Suprapubic skin (tissue), 4 donors: ENCODE data around the gene SPOCK3. TPM values are rescaled to one million over a fixed set of nuclear protein-coding genes. Genes with fewer than 3 reads are reported as not detected.

Experiments
- DNase-seq, 2 donors: peaks; one replicate each; pipeline ENCODE4 v3.0.0-alpha.2; 2019; ENCODE audit warnings: low spot score in 2 of 2
- H3K27ac ChIP-seq: fragments of 200-600 bp; sonication (generic); one replicate; pipeline ENCODE4 v1.5.1; 2019
- H3K27me3 ChIP-seq: fragments of 200-600 bp; sonication (generic); one replicate; pipeline ENCODE4 v1.5.1; 2019
- H3K36me3 ChIP-seq: fragments of 200-600 bp; sonication (generic); one replicate; pipeline ENCODE4 v1.5.1; 2019
- H3K4me1 ChIP-seq: fragments of 200-600 bp; sonication (generic); one replicate; pipeline ENCODE4 v1.5.1; 2019
- H3K4me3 ChIP-seq: fragments of 200-600 bp; sonication (generic); one replicate; pipeline ENCODE4 v1.5.1; 2019; ENCODE audit warnings: mild to moderate bottlenecking
- H3K9me3 ChIP-seq: fragments of 200-600 bp; sonication (generic); one replicate; pipeline ENCODE4 v1.5.1; 2019
- EP300 ChIP-seq: sonication (generic); formaldehyde crosslinking; IDR thresholded peaks from one replicate; pipeline ENCODE4 v1.6.1; 2017; ENCODE audit warnings: antibody characterized with exemption
- POLR2A ChIP-seq, 2 donors: fragments of 450-650 bp; IDR thresholded peaks; one replicate each; pipeline ENCODE4 v1.6.1; 2017; ENCODE audit warnings: antibody characterized with exemption in 2 of 2, mild to moderate bottlenecking in 2 of 2, moderate library complexity in 2 of 2
- POLR2AphosphoS5 ChIP-seq, 3 donors: sonication (generic); formaldehyde crosslinking; IDR thresholded peaks; one replicate each; pipeline ENCODE4 v1.6.1; 2017; ENCODE audit warnings: antibody characterized with exemption in 3 of 3
- WGBS: methylation state at CpG from one replicate; pipeline ENCODE4 v1.1.5; 2018; 5-methylcytosine and 5-hydroxymethylcytosine counted together
- total RNA-seq, 4 donors: library from RNA; depleted of rRNA; stranded (reverse); fragments of >200 nt; gene quantifications; one replicate each; pipeline ENCODE4 v1.1.0, GENCODE V29; 2016
- TF ChIP-seq, protein P1 (sequence below), 2 donors: fragments of 200-600 bp in 1 of 2; fragments of 450-650 bp in 1 of 2; sonication (generic) in 1 of 2; IDR thresholded peaks; one replicate each; pipeline ENCODE4 v1.5.1; 2016 to 2019; ENCODE audit warnings: antibody characterized with exemption in 2 of 2, mild to moderate bottlenecking in 1 of 2, moderate library complexity in 1 of 2

Gene SPOCK3
- total RNA-seq, 4 donors from 2014 or later = not detected

DNA sequence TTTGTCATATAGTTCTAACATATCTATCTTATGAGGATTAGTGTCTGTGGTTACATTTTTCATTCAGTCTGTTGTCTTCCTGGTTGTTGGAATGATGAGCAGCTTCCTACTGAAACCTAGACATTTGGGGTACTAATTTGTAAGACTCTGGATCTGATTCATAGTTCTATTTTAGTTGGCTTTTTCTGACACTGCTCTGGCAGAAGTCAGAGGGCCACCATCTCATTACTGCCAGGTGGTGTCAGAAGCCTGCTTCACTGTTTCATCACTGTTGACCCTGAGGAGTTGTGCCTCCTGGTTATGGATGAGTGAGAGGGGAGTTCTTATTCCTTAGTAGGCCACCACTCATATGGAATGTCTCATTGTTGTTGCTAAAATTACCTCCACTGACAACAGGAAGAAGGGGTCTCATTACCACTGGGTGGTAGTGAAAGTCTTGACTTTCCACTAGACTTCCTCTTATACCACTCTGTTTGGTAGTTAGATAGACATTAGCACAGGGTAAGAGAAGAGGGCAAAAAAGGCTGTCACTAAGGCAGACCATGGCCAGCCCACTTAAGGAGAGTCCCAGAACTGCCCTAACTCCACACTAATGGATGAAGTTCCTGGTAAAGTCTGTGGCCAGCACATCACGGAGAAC lies 395.2 kb downstream of the SPOCK3 start:
- Histone ChIP-seq H3K27ac (no peak overlapping the region), H3K27me3 (no peaks in the 10 kb centered on the region), H3K36me3 (no peaks in the 10 kb centered on the region), H3K9me3 (peaks cover 6% of the 10 kb centered on the region), H3K4me1 (no peaks in the 10 kb centered on the region), H3K4me3 (no peak overlapping the region)
- WGBS = 93% methylated on average over 1 of the region's 1 CpG
- DNase-seq = no peak
- TF ChIP-seq EP300 = no peak
- TF ChIP-seq POLR2A (IDR thresholded peaks at IDR 0.05) = no peak
- no peak for TF ChIP-seq POLR2AphosphoS5 (IDR thresholded peaks at IDR 0.05)
- TF ChIP-seq, protein P1, sequence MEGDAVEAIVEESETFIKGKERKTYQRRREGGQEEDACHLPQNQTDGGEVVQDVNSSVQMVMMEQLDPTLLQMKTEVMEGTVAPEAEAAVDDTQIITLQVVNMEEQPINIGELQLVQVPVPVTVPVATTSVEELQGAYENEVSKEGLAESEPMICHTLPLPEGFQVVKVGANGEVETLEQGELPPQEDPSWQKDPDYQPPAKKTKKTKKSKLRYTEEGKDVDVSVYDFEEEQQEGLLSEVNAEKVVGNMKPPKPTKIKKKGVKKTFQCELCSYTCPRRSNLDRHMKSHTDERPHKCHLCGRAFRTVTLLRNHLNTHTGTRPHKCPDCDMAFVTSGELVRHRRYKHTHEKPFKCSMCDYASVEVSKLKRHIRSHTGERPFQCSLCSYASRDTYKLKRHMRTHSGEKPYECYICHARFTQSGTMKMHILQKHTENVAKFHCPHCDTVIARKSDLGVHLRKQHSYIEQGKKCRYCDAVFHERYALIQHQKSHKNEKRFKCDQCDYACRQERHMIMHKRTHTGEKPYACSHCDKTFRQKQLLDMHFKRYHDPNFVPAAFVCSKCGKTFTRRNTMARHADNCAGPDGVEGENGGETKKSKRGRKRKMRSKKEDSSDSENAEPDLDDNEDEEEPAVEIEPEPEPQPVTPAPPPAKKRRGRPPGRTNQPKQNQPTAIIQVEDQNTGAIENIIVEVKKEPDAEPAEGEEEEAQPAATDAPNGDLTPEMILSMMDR (IDR thresholded peaks at IDR 0.05) = no peak

- Histone ChIP-seq H3K27me3 (no peaks in the 10 kb centered on the region), H3K36me3 (no peaks in the 10 kb centered on the region), H3K4me1 (no peaks in the 10 kb centered on the region), H3K27ac (no peak overlapping the region), H3K9me3 (no peaks in the 10 kb centered on the region), H3K4me3 (no peak overlapping the region)
- TF ChIP-seq EP300 (no peak), POLR2AphosphoS5 (IDR thresholded peaks at IDR 0.05) (no peak), POLR2A (IDR thresholded peaks at IDR 0.05) (no peak)
- TF ChIP-seq, protein P1 (IDR thresholded peaks at IDR 0.05) = no peak
- WGBS = 97% methylated on average over 1 of the region's 1 CpG
- DNase-seq = no peak
Measured at GRCh38 chr4:166836865-166837264, 397.4 kb downstream of the SPOCK3 start.

DNA sequence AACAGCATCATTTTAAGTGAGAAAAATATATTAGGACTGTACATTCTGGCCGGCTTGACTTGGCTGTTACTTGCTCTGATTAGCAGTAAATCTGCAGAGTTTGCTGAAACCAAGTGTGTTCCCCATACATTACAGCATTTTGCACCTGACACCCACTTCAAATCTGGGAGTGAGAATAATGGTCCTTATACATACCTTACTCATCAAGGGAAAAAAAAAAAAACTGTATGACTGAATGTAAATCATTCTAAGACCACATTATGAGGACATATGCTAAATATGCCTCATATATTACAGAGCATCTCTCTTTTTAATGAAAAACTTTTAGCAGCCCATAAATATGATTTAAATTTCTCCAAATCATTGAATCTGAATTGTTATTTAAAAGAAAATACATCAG lies 406.7 kb downstream of the SPOCK3 start:
- Histone ChIP-seq H3K27me3 (no peaks in the 10 kb centered on the region), H3K27ac (no peak overlapping the region), H3K4me1 (no peaks in the 10 kb centered on the region), H3K9me3 (no peaks in the 10 kb centered on the region), H3K4me3 (no peak overlapping the region), H3K36me3 (no peaks in the 10 kb centered on the region)
- WGBS = 71% methylated on average over 1 of the region's 1 CpG
- DNase-seq = no peak
- no peak for TF ChIP-seq POLR2A (IDR thresholded peaks at IDR 0.05)
- no peak for TF ChIP-seq POLR2AphosphoS5 (IDR thresholded peaks at IDR 0.05)
- TF ChIP-seq, protein P1 (IDR thresholded peaks at IDR 0.05) = no peak

DNA sequence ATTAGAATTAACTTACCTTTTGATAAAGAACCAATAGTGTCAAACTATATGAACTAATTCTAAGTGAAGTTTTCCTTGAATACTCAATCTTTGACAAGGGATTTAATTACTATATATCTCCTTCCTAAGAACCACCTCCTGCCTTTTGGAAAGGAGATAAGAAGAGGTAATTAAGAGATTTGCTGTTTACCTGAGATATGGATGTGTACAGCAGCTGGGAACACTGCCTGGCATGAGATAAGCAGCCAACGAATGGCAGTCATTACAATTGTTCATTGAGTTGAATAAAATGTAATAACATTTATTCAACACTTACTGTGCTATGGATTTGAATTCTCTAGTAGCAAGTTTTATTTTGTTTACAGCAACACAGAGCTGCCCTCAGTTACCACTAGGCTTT lies 407.1 kb downstream of the SPOCK3 start:
- Histone ChIP-seq H3K27me3 (no peaks in the 10 kb centered on the region), H3K4me1 (no peaks in the 10 kb centered on the region), H3K36me3 (no peaks in the 10 kb centered on the region), H3K27ac (no peak overlapping the region), H3K9me3 (peaks cover 2% of the 10 kb centered on the region), H3K4me3 (no peak overlapping the region)
- DNase-seq = no peak
- WGBS = 66% methylated on average over 1 of the region's 1 CpG
- TF ChIP-seq POLR2A (IDR thresholded peaks at IDR 0.05) = no peak
- TF ChIP-seq, protein P1 (IDR thresholded peaks at IDR 0.05) = no peak
- no peak for TF ChIP-seq POLR2AphosphoS5 (IDR thresholded peaks at IDR 0.05)
- no peak for TF ChIP-seq EP300

DNA sequence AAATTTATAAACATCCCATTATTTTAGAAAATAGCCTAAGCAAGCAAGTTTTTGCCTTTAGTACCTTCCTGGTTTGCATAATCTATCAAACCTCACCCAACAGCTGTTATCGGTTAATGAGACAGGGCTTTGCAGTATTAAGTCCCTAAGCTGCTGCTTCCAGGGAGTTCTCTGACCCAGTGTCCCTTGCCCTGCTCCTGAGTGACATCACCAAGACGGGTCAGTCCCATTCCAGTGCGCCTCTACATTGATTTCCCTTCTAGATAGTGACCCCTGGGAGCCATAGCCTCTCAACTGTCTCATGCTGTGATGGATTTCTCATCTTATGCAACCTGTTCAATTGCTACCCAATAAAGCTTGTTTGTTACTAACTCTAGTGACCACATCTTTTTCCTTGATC lies 410.4 kb downstream of the SPOCK3 start:
- 57% methylated on average over 3 of the region's 3 CpGs for WGBS

More for the DNA sequence above, 410.4 kb downstream of the SPOCK3 start:
- DNase-seq = no peak
- Histone ChIP-seq H3K27me3 (no peaks in the 10 kb centered on the region), H3K36me3 (no peaks in the 10 kb centered on the region), H3K9me3 (peaks cover 6% of the 10 kb centered on the region), H3K4me3 (no peak overlapping the region), H3K27ac (no peak overlapping the region), H3K4me1 (no peaks in the 10 kb centered on the region)
- TF ChIP-seq EP300 (no peak), POLR2AphosphoS5 (IDR thresholded peaks at IDR 0.05) (no peak), POLR2A (IDR thresholded peaks at IDR 0.05) (no peak)
- TF ChIP-seq, protein P1 (IDR thresholded peaks at IDR 0.05) = no peak
